CD14-positive monocyte (primary cell): ENCODE measurements around the gene CIPC. TPM values are rescaled to one million over a fixed set of nuclear protein-coding genes. Genes with fewer than 3 reads are reported as not detected.

ENCODE experiments used
- DNase-seq, 3 donors: peaks; one replicate each; pipeline ENCODE4 v3.0.0-alpha.2; 2011 to 2022
- H2AFZ ChIP-seq: 2 replicates; pipeline ENCODE4 v1.6.0; 2012; ENCODE audit warnings: mild to moderate bottlenecking, low read depth, low read length, inconsistent platforms; ENCODE audit not compliant: insufficient read depth, poor library complexity, severe bottlenecking
- H3K27ac ChIP-seq, 2 donors: 1 replicate in 1 of 2; 2 replicates in 1 of 2; pipeline ENCODE4 v1.5.1; 2012 to 2013; ENCODE audit warnings: low read length in 2 of 2, control low read depth in 1 of 2, inconsistent platforms in 1 of 2, low read depth in 1 of 2, mild to moderate bottlenecking in 1 of 2
- H3K27me3 ChIP-seq, 2 donors: one replicate each; pipeline versions ENCODE4 v1.6.0 to v1.6.1; 2011 to 2013; ENCODE audit warnings: low read length in 2 of 2; ENCODE audit not compliant: control insufficient read depth in 2 of 2, insufficient read depth in 2 of 2
- H3K36me3 ChIP-seq, 2 donors: replicated peaks in 1 of 2; 1 replicate in 1 of 2; 2 replicates in 1 of 2; pipeline versions ENCODE4 v1.5.1 to v1.6.1; 2012 to 2013; ENCODE audit warnings: low read length in 2 of 2, control low read depth in 1 of 2, inconsistent platforms in 1 of 2, mild to moderate bottlenecking in 1 of 2; ENCODE audit not compliant: insufficient read depth in 2 of 2, control insufficient read depth in 1 of 2
- H3K4me1 ChIP-seq, 2 donors: 1 replicate in 1 of 2; 2 replicates in 1 of 2; pipeline versions ENCODE4 v1.5.1 to v1.6.1; 2012 to 2013; ENCODE audit warnings: low read length in 2 of 2, control low read depth in 1 of 2, inconsistent platforms in 1 of 2, mild to moderate bottlenecking in 1 of 2, moderate library complexity in 1 of 2; ENCODE audit not compliant: insufficient read depth in 2 of 2, control insufficient read depth in 1 of 2
- H3K4me2 ChIP-seq: replicated peaks from 2 replicates; pipeline ENCODE3; 2012; ENCODE audit warnings: low read length, moderate library complexity, mild to moderate bottlenecking; ENCODE audit not compliant: poor library complexity, severe bottlenecking; ENCODE audit errors: extremely low read depth
- H3K4me3 ChIP-seq, 3 experiments: fragments of 200-600 bp in 1 of 3; sonication (generic) in 1 of 3; replicated peaks in 1 of 3; 1 replicate in 2 of 3; 2 replicates in 1 of 3; pipeline ENCODE4 v1.5.1; 2011 to 2013; ENCODE audit warnings: low read length in 3 of 3, mild to moderate bottlenecking in 3 of 3, control low read depth in 2 of 3, low read depth in 2 of 3, inconsistent platforms in 1 of 3, moderate library complexity in 1 of 3
- H3K79me2 ChIP-seq: 2 replicates; pipeline ENCODE4 v1.6.0; 2012; ENCODE audit warnings: mild to moderate bottlenecking, control low read depth, inconsistent platforms, low read length, moderate library complexity; ENCODE audit not compliant: insufficient read depth
- H3K9ac ChIP-seq: 2 replicates; pipeline ENCODE4 v1.6.0; 2017; ENCODE audit warnings: low read length, mild to moderate bottlenecking; ENCODE audit not compliant: insufficient read depth, poor library complexity, severe bottlenecking
- H3K9me3 ChIP-seq, 2 donors: replicated peaks in 1 of 2; 1 replicate in 1 of 2; 2 replicates in 1 of 2; pipeline versions ENCODE4 v1.5.1 to v1.6.1; 2012 to 2013; ENCODE audit warnings: low read length in 2 of 2, control low read depth in 1 of 2; ENCODE audit not compliant: control insufficient read depth in 1 of 2, insufficient read depth in 1 of 2
- H4K20me1 ChIP-seq: 2 replicates; pipeline ENCODE4 v1.6.0; 2012; ENCODE audit warnings: mild to moderate bottlenecking, low read length, control low read depth, moderate library complexity; ENCODE audit not compliant: insufficient read depth
- H3K27ac Mint-ChIP-seq, 7 donors: one replicate each; pipeline ENCODE4 v1.8.0; 2020; ENCODE audit warnings: mild to moderate bottlenecking in 7 of 7, mixed read lengths in 7 of 7, moderate library complexity in 6 of 7, inconsistent platforms in 2 of 7
- H3K27me3 Mint-ChIP-seq, 3 donors: one replicate each; pipeline ENCODE4 v1.8.0; 2021 to 2022; ENCODE audit warnings: low read depth in 3 of 3, mild to moderate bottlenecking in 3 of 3, mixed read lengths in 3 of 3, moderate library complexity in 3 of 3, inconsistent platforms in 1 of 3
- H3K36me3 Mint-ChIP-seq, 2 donors: one replicate each; pipeline ENCODE4 v1.8.0; 2020; ENCODE audit warnings: mixed read lengths in 2 of 2, inconsistent platforms in 1 of 2, mild to moderate bottlenecking in 1 of 2
- H3K4me1 Mint-ChIP-seq: one replicate; pipeline ENCODE4 v1.8.0; 2020; ENCODE audit warnings: mild to moderate bottlenecking, mixed read lengths
- H3K4me3 Mint-ChIP-seq, 2 donors: one replicate each; pipeline ENCODE4 v1.8.0; 2020; ENCODE audit warnings: mild to moderate bottlenecking in 2 of 2, mixed read lengths in 2 of 2, moderate library complexity in 1 of 2
- H3K9me3 Mint-ChIP-seq, 7 donors: one replicate each; pipeline ENCODE4 v1.8.0; 2020 to 2022; ENCODE audit warnings: mixed read lengths in 7 of 7, mild to moderate bottlenecking in 6 of 7, moderate library complexity in 6 of 7, inconsistent platforms in 2 of 7
- WGBS: methylation state at CpG from one replicate; pipeline ENCODE4 v1.1.5; 2013; ENCODE audit warnings: missing lambda C conversion rate; ENCODE audit not compliant: insufficient coverage; 5-methylcytosine and 5-hydroxymethylcytosine counted together
- intact Hi-C, 2 donors: fragments of 100-400 bp; cut with micrococcal nuclease; formaldehyde crosslinking; loops; one replicate each; pipeline versions ENCODE4 v1.15.0 to v1.15.1; 2023
- polyA plus RNA-seq, 3 donors: library from polyadenylated mRNA; depleted of rRNA in 1 of 3; unstranded in 2 of 3; stranded (reverse) in 1 of 3; fragments of 300-500 nt in 2 of 3; fragments of >200 nt in 1 of 3; fragmentation: Illumina TruSeq in 2 of 3; gene quantifications; 1 replicate in 2 of 3; 2 replicates in 1 of 3; pipeline ENCODE4 v1.2.3, GENCODE V29; 2012 to 2021
- TF ChIP-seq, protein P1 (sequence below): fragments of 200-600 bp; IDR thresholded peaks from one replicate; pipeline ENCODE4 v1.8.0; 2022; ENCODE audit warnings: antibody characterized with exemption, mild to moderate bottlenecking

The CIPC gene
- polyA plus RNA-seq, 3 donors = 4.4 to 11.2 (median 7.0) TPM

GRCh38 chr14:77082356-77082755 lies 15.7 kb upstream of the CIPC start:
- Mint-ChIP-seq H3K36me3 (no peaks in the 10 kb centered on the region), H3K27me3 (peaks cover 1 to 5% (median 2%) of the 10 kb centered on the region in 3 donors), H3K4me1 (peaks cover 6% of the 10 kb centered on the region), H3K4me3 (no peak overlapping the region), H3K27ac (no peak overlapping the region), H3K9me3 (peaks cover 4 to 11% (median 9%) of the 10 kb centered on the region in 7 donors)
- no peaks in the 10 kb centered on the region for H3K27me3 ChIP-seq
- no peaks in the 10 kb centered on the region for H3K36me3 ChIP-seq
- H3K27ac ChIP-seq = no peak overlapping the region
- H3K4me2 ChIP-seq = no peak overlapping the region
- no peaks in the 10 kb centered on the region for H3K79me2 ChIP-seq
- no peaks in the 10 kb centered on the region for H3K4me1 ChIP-seq
- no peak overlapping the region for H2AFZ ChIP-seq
- intact Hi-C loops = no loop called here
- WGBS = no CpG with 5 or more reads among the region's 3 CpGs
- H3K9me3 ChIP-seq = peaks cover 6 to 9% of the 10 kb centered on the region in 2 donors
- DNase-seq = no peak
- H4K20me1 ChIP-seq = no peaks in the 10 kb centered on the region
- H3K9ac ChIP-seq = no peak overlapping the region
- H3K4me3 ChIP-seq = no peak overlapping the region
- TF ChIP-seq, protein P1, sequence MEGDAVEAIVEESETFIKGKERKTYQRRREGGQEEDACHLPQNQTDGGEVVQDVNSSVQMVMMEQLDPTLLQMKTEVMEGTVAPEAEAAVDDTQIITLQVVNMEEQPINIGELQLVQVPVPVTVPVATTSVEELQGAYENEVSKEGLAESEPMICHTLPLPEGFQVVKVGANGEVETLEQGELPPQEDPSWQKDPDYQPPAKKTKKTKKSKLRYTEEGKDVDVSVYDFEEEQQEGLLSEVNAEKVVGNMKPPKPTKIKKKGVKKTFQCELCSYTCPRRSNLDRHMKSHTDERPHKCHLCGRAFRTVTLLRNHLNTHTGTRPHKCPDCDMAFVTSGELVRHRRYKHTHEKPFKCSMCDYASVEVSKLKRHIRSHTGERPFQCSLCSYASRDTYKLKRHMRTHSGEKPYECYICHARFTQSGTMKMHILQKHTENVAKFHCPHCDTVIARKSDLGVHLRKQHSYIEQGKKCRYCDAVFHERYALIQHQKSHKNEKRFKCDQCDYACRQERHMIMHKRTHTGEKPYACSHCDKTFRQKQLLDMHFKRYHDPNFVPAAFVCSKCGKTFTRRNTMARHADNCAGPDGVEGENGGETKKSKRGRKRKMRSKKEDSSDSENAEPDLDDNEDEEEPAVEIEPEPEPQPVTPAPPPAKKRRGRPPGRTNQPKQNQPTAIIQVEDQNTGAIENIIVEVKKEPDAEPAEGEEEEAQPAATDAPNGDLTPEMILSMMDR = no peak

GRCh38 chr14:77083082-77083481 lies 15.0 kb upstream of the CIPC start:
- no CpG with 5 or more reads among the region's 3 CpGs for WGBS
- no peaks in the 10 kb centered on the region for H3K79me2 ChIP-seq
- H2AFZ ChIP-seq = no peak overlapping the region
- peaks cover 6 to 9% of the 10 kb centered on the region in 2 donors for H3K9me3 ChIP-seq
- TF ChIP-seq, protein P1 = no peak
- intact Hi-C loops = no loop called here
- Mint-ChIP-seq H3K27ac (no peak overlapping the region), H3K4me3 (no peak overlapping the region), H3K27me3 (peaks cover 1 to 5% (median 2%) of the 10 kb centered on the region in 3 donors), H3K36me3 (no peaks in the 10 kb centered on the region), H3K4me1 (peaks cover 6% of the 10 kb centered on the region), H3K9me3 (peaks cover 4 to 11% (median 9%) of the 10 kb centered on the region in 7 donors)
- H3K4me2 ChIP-seq = no peak overlapping the region
- H3K9ac ChIP-seq = no peak overlapping the region
- no peak for DNase-seq
- H3K4me3 ChIP-seq = no peak overlapping the region
- H3K36me3 ChIP-seq = no peaks in the 10 kb centered on the region
- no peaks in the 10 kb centered on the region for H4K20me1 ChIP-seq
- H3K27ac ChIP-seq = no peak overlapping the region
- no peaks in the 10 kb centered on the region for H3K27me3 ChIP-seq
- no peaks in the 10 kb centered on the region for H3K4me1 ChIP-seq
